SK-N-SH treated with all-trans-retinoic acid at 6 μM for 48 hours (cell line): ENCODE measurements around the gene NBEA.

ENCODE experiments used
- ATAC-seq: fragments of 200-7000 bp; cut with Tn5 transposase; 3 replicates; pipeline ENCODE4 v1.9.1; 2020; ENCODE audit warnings: mild to moderate bottlenecking, moderate library complexity
- ARNTL ChIP-seq: fragments of 450-650 bp; formaldehyde crosslinking; IDR thresholded peaks from 2 replicates; pipeline ENCODE4 v1.5.0; 2020; ENCODE audit warnings: low read depth, mild to moderate bottlenecking, moderate library complexity, borderline replicate concordance
- BACH2 ChIP-seq: fragments of 250-450 bp; sonication (Bioruptor Pico); IDR thresholded peaks from 2 replicates; pipeline ENCODE4 v1.9.0; 2021; ENCODE audit warnings: mild to moderate bottlenecking, borderline replicate concordance
- CSDC2 ChIP-seq: fragments of 250-450 bp; sonication (Bioruptor Pico); IDR thresholded peaks from 2 replicates; pipeline ENCODE4 v1.5.0; 2020; ENCODE audit warnings: mild to moderate bottlenecking, moderate library complexity
- ESRRG ChIP-seq: fragments of 250-450 bp; sonication (Bioruptor Pico); IDR thresholded peaks from 2 replicates; pipeline ENCODE4 v1.6.1; 2021; ENCODE audit warnings: mild to moderate bottlenecking
- GLIS3 ChIP-seq: fragments of 250-450 bp; sonication (Bioruptor Pico); IDR thresholded peaks from 2 replicates; pipeline ENCODE4 v1.5.0; 2020; ENCODE audit warnings: mild to moderate bottlenecking, moderate library complexity
- ISL1 ChIP-seq: fragments of 250-450 bp; sonication (Bioruptor Pico); IDR thresholded peaks from 2 replicates; pipeline ENCODE4 v2.1.2; 2022; ENCODE audit warnings: mild to moderate bottlenecking, moderate library complexity
- OSR1 ChIP-seq: fragments of 250-450 bp; sonication (Bioruptor Pico); IDR thresholded peaks from 2 replicates; pipeline ENCODE4 v1.8.0; 2022; ENCODE audit warnings: moderate library complexity, mild to moderate bottlenecking, inconsistent platforms
- PATZ1 ChIP-seq: fragments of 250-450 bp; sonication (Bioruptor Pico); IDR thresholded peaks from 2 replicates; pipeline ENCODE4 v1.8.0; 2020; ENCODE audit warnings: mild to moderate bottlenecking, moderate library complexity, borderline replicate concordance
- POU6F1 ChIP-seq: fragments of 250-450 bp; sonication (Bioruptor Pico); IDR thresholded peaks from 2 replicates; pipeline ENCODE4 v1.8.0; 2021; ENCODE audit warnings: low read depth, mild to moderate bottlenecking, moderate library complexity, borderline replicate concordance
- PPARA ChIP-seq: fragments of 250-450 bp; sonication (Bioruptor Pico); IDR thresholded peaks from 2 replicates; pipeline ENCODE4 v1.5.0; 2020; ENCODE audit warnings: mild to moderate bottlenecking, borderline replicate concordance
- RARB ChIP-seq: fragments of 250-450 bp; sonication (Bioruptor Pico); IDR thresholded peaks from 2 replicates; pipeline ENCODE4 v1.8.0; 2021; ENCODE audit warnings: mild to moderate bottlenecking, moderate library complexity
- SNAI2 ChIP-seq: fragments of 250-450 bp; sonication (Bioruptor Pico); IDR thresholded peaks from 2 replicates; pipeline ENCODE4 v1.5.0; 2020; ENCODE audit warnings: mild to moderate bottlenecking, moderate library complexity
- TOX ChIP-seq: fragments of 250-450 bp; sonication (Bioruptor Pico); IDR thresholded peaks from 2 replicates; pipeline ENCODE4 v1.8.0; 2021; ENCODE audit warnings: mild to moderate bottlenecking, moderate library complexity, borderline replicate concordance
- ZFP3 ChIP-seq: fragments of 250-450 bp; sonication (Bioruptor Pico); IDR thresholded peaks from 2 replicates; pipeline ENCODE4 v1.5.0; 2020; ENCODE audit warnings: mild to moderate bottlenecking, moderate library complexity
- ZFP30 ChIP-seq: fragments of 450-650 bp; formaldehyde crosslinking; IDR thresholded peaks from 2 replicates; pipeline ENCODE4 v1.5.0; 2022; ENCODE audit warnings: mild to moderate bottlenecking, moderate library complexity
- ZNF565 ChIP-seq: fragments of 450-650 bp; formaldehyde crosslinking; conservative IDR thresholded peaks from 2 replicates; pipeline ENCODE4 v1.5.0; 2020; ENCODE audit warnings: low read depth, mild to moderate bottlenecking, moderate library complexity
- ZNF70 ChIP-seq: fragments of 450-650 bp; formaldehyde crosslinking; IDR thresholded peaks from 2 replicates; pipeline ENCODE4 v1.5.0; 2020; ENCODE audit warnings: mild to moderate bottlenecking, moderate library complexity
- ZNF8 ChIP-seq: fragments of 450-650 bp; formaldehyde crosslinking; IDR thresholded peaks from 2 replicates; pipeline ENCODE4 v1.5.0; 2020; ENCODE audit warnings: mild to moderate bottlenecking, moderate library complexity
- TF ChIP-seq, protein P1 (sequence below): fragments of 250-450 bp; sonication (Bioruptor Pico); IDR thresholded peaks from 2 replicates; pipeline ENCODE4 v1.5.1; 2020; ENCODE audit warnings: low read depth, mild to moderate bottlenecking, moderate library complexity
- TF ChIP-seq, protein P2 (sequence below): fragments of 250-450 bp; sonication (Bioruptor Pico); IDR thresholded peaks from 2 replicates; pipeline ENCODE4 v1.5.1; 2021; ENCODE audit warnings: mild to moderate bottlenecking, moderate library complexity

The NBEA gene

DNA sequence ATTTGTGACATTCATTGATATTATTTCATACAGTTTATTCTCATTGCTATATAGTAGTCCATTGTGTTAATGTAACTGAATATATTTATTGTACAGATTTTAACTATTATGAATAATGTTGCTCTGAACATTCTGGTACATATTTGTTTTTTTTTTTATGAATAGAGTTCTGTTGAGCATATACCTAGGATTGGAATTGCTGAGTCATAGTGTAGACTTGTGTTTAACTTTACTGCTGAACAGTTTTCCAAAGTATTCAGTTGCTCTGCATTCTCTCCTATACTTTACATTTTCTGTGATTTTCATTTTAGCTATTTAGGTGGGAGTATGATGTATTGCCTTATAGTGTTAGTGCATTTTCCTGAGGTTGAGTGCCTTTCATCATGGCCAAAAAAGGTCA, 436.9 kb downstream of the NBEA start:
- no peak for TF ChIP-seq POU6F1 (CRISPR knock-in tag)
- no peak for TF ChIP-seq OSR1 (CRISPR knock-in tag)
- TF ChIP-seq ESRRG (CRISPR knock-in tag) = no peak
- TF ChIP-seq GLIS3 (CRISPR knock-in tag) = no peak
- TF ChIP-seq CSDC2 = no peak
- TF ChIP-seq ZNF565 (CRISPR knock-in tag) = no peak
- TF ChIP-seq RARB (CRISPR knock-in tag) = no peak
- TF ChIP-seq PATZ1 (CRISPR knock-in tag) = no peak
- TF ChIP-seq, protein P1, sequence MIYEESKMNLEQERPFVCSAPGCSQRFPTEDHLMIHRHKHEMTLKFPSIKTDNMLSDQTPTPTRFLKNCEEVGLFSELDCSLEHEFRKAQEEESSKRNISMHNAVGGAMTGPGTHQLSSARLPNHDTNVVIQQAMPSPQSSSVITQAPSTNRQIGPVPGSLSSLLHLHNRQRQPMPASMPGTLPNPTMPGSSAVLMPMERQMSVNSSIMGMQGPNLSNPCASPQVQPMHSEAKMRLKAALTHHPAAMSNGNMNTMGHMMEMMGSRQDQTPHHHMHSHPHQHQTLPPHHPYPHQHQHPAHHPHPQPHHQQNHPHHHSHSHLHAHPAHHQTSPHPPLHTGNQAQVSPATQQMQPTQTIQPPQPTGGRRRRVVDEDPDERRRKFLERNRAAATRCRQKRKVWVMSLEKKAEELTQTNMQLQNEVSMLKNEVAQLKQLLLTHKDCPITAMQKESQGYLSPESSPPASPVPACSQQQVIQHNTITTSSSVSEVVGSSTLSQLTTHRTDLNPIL (CRISPR knock-in tag) = no peak
- TF ChIP-seq ZNF8 (CRISPR knock-in tag) = no peak
- TF ChIP-seq ZFP3 (CRISPR knock-in tag) = no peak
- no peak for TF ChIP-seq SNAI2
- TF ChIP-seq PPARA (CRISPR knock-in tag) = no peak
- TF ChIP-seq ISL1 (CRISPR knock-in tag) = no peak
- TF ChIP-seq TOX = no peak
- TF ChIP-seq ZNF70 (CRISPR knock-in tag) = no peak
- ATAC-seq = no peak

DNA sequence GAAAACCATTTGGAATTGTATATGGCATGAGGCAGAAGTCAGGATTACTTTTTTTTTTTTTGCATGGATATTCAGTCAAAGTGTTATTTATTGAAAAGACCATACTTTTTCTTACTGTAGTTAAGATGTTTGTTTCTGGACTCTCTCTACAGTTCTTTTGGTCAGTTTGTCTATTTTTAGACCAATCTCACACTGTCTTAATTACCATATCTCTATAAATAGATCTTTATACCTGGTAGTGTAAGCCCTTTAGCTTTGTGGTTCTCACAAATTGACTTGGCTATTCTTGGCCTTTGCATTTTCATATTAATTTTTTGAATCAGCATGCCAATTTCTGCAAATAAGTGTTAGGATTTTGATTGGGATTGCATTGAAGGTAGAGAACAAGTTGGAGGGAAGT, 437.6 kb downstream of the NBEA start:
- no peak for ATAC-seq
- TF ChIP-seq ZNF8 (CRISPR knock-in tag) = no peak
- no peak for TF ChIP-seq ZFP30 (CRISPR knock-in tag)
- no peak for TF ChIP-seq BACH2 (CRISPR knock-in tag)
- TF ChIP-seq ARNTL = no peak
- TF ChIP-seq GLIS3 (CRISPR knock-in tag) = no peak
- TF ChIP-seq ZNF565 (CRISPR knock-in tag) = no peak
- TF ChIP-seq POU6F1 (CRISPR knock-in tag) = no peak
- no peak for TF ChIP-seq ZNF70 (CRISPR knock-in tag)
- TF ChIP-seq OSR1 (CRISPR knock-in tag) = no peak

DNA sequence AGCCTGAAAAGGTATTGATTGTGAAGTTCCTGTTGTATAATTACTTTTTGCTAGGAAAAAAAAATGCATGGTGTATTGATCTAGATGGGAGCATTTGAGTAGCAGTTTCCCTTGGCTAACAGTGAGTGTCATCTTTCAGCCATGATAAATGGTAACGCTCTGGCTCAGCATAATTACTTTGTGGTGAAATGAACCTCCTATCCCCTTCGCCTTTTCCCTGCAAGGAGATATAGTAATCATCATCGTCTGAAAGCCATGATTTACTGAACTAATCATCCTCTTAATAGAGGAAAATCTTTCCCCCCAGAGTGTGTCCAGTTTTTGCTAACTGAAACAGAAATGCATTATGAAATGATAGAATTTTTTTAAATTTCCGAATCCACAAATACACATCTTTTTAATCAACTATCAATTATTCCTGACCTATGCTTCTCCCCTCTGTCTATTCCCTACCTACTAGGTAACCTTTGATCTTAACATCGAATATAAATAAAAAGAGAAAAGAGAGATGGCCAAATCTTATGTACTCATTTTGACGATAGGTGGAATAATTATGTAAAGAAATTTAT, 445.7 kb downstream of the NBEA start:
- TF ChIP-seq, protein P2, sequence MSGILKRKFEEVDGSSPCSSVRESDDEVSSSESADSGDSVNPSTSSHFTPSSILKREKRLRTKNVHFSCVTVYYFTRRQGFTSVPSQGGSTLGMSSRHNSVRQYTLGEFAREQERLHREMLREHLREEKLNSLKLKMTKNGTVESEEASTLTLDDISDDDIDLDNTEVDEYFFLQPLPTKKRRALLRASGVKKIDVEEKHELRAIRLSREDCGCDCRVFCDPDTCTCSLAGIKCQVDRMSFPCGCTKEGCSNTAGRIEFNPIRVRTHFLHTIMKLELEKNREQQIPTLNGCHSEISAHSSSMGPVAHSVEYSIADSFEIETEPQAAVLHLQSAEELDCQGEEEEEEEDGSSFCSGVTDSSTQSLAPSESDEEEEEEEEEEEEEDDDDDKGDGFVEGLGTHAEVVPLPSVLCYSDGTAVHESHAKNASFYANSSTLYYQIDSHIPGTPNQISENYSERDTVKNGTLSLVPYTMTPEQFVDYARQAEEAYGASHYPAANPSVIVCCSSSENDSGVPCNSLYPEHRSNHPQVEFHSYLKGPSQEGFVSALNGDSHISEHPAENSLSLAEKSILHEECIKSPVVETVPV (CRISPR knock-in tag) = no peak
- no peak for ATAC-seq
